ENCODE measurements around the gene IL17F.
A peak's percentile ranks its signal among the peaks of the same experiment; 100 is the strongest.
"Not testable (repeated sequence)": the region's sequence is repeated elsewhere in the genome, so short reads cannot be mapped to it uniquely, and the experiment has no call there.

The IL17F gene

GRCh38 chr6:52243282-52243893 is 912 bp downstream of the IL17F start:
- DNase-seq = no peak

DNA sequence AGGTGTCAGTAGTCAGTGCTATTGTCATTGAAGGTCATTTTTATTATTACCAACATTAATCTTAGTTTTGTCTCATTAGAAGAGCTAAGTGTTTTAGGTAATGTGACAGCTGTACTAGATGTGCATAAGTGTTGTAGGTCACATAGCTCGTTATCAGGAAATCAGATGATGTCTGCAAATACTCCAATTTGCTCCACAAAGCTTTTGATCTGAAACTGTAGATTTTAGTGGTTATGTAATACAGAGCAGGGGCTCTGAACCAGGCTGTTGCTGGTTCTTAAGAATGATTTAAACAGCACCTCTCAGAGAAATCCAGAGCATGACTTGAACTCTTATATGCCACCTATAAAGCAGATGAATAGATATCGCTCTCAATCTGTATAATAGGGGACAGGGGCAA is 2.5 kb downstream of the IL17F start:
- DNase-seq = no peak

- DNase-seq = peak; percentile 74
These were observed 10.1 kb downstream of the IL17F start for GRCh38 chr6:52233975-52234823.

- DNase-seq = no peak
These were observed 11.3 kb downstream of the IL17F start for GRCh38 chr6:52233005-52233404.

GRCh38 chr6:52231406-52232127 is 12.7 kb downstream of the IL17F start:
- DNase-seq = no peak

GRCh38 chr6:52230685-52231084 is 13.6 kb downstream of the IL17F start:
- DNase-seq = no peak

DNA sequence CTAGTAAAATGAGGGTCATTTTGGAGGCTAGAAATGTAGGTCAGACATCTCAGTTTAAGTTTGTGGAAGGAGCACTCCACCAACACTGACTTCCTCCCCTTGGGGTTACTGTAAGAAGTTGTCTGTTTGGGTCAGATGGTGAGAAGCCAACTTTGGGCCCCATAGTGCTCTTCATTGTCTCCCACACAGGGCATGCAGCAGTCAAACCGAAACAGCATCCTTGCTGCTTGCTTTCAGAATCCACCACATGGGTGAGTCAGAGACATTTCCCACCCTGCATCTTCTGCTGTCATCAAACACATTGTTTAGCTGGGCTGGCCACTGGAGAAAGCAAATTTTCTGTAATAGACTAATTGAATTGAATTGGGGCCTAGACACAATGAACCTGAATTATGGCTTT is 16.8 kb downstream of the IL17F start:
- no peak for DNase-seq

- DNase-seq = no peak
These were observed 23.0 kb downstream of the IL17F start for GRCh38 chr6:52221302-52221701.

DNA sequence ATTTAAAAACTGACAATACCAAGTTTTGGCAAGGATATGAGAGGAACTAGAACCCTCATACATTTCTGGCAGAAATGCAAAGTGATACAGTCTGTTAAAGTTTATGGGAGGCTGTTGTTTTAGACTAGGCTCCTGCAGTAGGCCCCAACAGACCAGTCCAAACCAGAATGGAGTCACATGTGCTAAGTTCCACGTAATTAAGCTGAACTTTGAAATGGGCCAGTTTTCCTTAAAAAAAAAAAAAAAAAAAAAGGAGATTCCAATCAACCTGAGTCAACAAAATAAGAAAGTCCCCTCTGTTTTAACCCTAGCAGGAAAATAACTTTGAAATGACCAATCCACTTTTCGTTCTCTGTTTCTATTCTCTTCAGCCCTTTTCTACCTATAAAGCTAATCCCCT is 26.5 kb downstream of the IL17F start:
- no peak for DNase-seq

DNA sequence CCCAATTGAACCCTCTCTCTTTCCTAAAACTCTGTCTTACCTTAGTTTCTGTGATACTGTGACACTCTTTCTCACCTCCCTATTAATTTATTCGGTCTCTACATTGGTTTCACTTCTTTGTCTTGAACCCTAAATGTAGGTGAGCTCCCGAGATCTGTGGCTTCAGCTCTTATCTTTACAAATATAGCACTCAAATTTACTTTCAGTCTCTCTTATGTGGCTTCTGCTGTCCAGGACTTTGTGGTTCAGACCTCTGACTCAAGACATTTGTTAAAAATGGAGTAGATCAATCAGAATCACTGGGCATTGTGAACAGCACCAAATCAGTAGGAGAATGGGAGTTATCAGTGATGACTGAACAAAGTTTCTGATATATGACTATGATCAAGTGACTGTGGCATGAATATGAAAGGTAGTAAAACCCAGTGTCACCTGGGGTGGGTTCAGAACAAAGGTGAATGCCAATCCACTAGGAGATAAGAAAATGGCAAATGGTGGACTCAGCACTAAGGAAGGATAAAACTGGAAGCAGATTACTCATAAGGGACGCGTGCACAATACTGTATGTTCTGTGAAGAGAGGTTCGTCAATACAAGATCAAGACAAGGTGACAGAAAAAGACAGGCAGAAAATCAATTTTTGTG is 27.2 kb downstream of the IL17F start:
- no peak for DNase-seq

DNA sequence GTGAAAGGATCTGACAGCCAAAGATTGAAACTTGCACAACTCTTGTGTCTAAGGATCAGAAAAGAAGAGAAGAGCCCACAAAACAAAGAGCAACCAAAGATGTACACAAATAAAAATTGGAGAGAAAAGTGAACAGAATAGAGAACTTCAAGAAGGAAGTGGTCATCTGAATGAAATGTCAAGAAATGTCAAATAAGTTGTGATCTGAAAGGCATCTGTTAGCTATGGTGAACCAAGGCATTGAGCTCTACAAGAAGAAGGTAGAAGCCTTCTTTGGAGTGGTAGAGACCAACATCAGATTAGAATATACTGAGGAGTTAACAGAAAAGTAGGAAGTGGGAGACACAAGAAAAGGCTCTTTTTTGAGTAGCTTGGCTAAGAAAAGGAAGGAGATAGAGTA is 28.5 kb downstream of the IL17F start:
- no peak for DNase-seq

DNA sequence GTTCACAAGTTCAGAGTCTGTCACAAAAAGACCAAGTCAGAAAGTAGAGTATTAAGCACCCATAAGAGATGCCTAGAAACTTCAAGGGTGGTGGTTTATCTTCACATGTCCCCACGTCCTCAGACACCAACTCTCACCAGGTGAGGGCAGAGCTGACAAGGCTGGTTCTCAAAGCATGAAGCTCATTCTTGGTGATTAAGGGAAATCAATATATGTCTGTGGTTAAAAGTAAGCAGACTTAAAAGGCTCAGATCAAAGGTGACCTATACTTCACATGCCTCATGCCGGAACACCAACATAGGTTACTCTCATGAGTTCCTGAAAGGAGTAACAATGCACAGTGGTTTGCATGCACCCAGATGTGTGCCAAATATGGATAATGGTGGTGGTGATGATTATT is 31.2 kb downstream of the IL17F start:
- no peak for DNase-seq

DNA sequence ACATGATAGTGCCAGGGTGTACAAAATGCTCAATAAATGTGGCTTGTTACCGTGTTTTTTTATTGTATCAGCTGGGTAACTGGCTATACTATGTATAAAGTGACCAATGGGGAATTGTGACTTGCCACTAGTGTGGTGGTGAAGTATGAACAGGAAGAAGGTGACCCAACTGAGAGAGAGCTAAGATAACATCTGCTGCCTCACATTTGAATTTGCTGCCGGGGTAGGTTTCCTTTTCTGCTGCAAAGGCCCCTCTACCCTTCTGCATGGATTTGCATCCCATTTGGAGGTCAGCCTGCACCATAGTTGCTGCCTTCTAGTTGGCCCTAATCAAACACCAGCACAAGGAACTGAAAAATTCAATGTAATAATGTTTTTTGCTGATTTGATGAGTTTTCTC is 34.1 kb downstream of the IL17F start:
- DNase-seq = no peak

DNA sequence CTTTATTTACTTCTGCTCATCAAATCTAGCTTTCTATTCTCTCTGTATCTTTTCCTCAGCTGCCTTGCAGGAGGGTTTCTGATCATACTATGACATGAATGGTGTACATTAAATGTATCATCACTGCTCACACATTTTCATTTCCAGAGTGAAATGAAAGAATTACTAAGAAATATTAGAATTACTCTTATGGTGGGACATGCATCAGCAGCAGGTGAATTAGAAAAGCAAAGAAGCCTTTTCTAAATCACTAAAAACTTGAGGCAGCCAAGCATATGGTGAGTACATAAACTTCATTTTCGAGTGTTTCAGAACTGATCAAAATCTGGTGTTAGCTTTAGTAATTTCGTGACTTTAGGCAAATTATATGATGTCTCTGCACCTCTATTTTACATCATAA is 34.5 kb downstream of the IL17F start:
- no peak for DNase-seq

- DNase-seq = no peak
These were observed 35.7 kb downstream of the IL17F start for GRCh38 chr6:52208612-52209011.

GRCh38 chr6:52207066-52207465 is 37.2 kb downstream of the IL17F start:
- DNase-seq = no peak

- DNase-seq = no peak
These were observed 42.8 kb downstream of the IL17F start for GRCh38 chr6:52201493-52201892.

- no peak for DNase-seq
These were observed 43.3 kb downstream of the IL17F start for GRCh38 chr6:52201046-52201445.

GRCh38 chr6:52200088-52200487 is 44.2 kb downstream of the IL17F start:
- DNase-seq = not testable (repeated sequence)

GRCh38 chr6:52195886-52196285 is 48.4 kb downstream of the IL17F start:
- no peak for DNase-seq

DNA sequence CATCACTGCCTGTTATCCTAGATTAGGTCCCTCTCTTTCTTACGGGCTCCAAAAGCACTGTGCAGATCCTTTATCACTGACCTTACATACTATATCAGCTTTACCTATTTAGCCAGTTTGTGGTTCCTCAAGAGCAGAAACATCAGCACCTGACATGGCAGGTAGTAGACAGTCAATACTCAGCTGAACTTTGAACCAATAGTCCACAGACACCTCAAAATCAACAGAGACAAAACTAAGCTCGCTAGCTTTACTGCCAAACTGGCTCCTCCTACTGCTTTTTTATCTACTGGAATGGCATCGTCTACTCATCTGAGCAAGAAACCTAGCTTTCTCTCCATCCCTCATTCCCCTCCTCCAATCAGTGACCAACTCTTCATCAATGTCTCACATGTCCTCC is 52.5 kb downstream of the IL17F start:
- no peak for DNase-seq

DNA sequence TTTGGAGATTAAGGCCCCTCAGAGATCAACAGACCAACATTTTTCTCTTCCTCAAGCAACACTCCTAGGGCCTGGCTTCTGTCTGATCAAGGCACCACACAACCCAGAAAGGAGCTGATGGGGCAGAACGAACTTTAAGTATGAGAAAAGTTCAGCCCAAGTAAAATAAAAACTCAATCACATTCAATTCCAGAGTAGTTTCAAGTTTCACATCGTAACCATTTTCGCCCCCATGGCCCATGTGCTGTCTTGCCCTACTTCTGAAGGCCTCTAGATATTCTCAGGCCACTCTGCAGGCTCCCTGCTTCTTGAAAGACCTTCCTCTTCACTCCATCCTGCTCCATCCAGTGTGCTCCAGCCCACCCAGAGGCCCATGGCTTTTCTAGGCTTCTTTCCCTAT is 53.9 kb downstream of the IL17F start:
- no peak for DNase-seq

DNA sequence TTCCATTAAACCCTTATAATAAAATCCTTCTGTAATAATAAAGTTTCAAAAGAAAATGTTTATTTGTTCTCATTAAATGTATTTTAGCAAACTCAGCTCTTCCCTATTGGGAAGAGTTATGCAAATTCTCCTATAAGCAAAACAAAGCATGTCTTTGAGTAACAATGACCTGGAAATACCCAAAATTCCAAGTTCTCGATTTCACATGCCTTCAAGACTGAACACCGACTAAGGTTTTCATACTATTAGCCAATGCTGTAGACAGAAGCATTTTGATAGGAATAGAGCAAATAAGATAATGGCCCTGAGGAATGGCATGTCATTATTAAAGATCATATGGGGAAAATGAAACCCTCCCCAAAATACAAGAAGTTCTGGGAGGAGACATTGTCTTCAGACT is 54.3 kb downstream of the IL17F start:
- DNase-seq = no peak

DNA sequence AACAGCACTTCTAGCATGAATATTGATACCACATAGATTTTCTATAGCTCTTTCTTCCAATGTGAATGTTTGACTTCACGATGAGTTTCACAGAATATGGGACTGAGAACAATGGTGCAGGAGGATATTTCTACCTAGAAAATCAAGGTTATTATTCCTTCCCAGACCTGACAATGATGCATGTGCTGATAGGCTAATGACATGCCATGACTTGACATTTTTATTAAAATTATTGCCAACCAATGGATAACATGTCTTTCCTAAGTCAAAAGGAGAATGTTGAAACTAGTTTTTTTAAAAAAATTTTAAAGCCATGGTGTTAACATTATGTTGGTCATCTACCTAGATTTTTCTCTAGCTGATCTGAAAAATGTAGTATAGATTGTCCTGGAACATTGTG is 57.2 kb downstream of the IL17F start:
- DNase-seq = no peak

Measured in HCEC 1CT (cell line).